ENCODE measurements around the gene SKI.

Gene SKI

GRCh38 chr1:2298685-2299084, 70.6 kb downstream of the SKI start:
- DNase-seq, result no peak

- no peak for DNase-seq
Observed at GRCh38 chr1:2299131-2299627, 71.1 kb downstream of the SKI start.

- no peak for DNase-seq
Observed at GRCh38 chr1:2300004-2300771, 72.1 kb downstream of the SKI start.

- DNase-seq, result no peak
Observed at GRCh38 chr1:2300851-2301606, 72.9 kb downstream of the SKI start.

- no peak for DNase-seq
Observed at GRCh38 chr1:2301607-2302291, 73.6 kb downstream of the SKI start.

- DNase-seq, result no peak
Observed at GRCh38 chr1:2302292-2302925, 74.3 kb downstream of the SKI start.

- no peak for DNase-seq
Observed at GRCh38 chr1:2303016-2303775, 75.1 kb downstream of the SKI start.

GRCh38 chr1:2303781-2304180, 75.7 kb downstream of the SKI start:
- no peak for DNase-seq

GRCh38 chr1:2304282-2304681, 76.2 kb downstream of the SKI start:
- DNase-seq, result no peak

GRCh38 chr1:2304921-2305681, 77.0 kb downstream of the SKI start:
- no peak for DNase-seq

- DNase-seq, result no peak
Observed at GRCh38 chr1:2306151-2306978, 78.2 kb downstream of the SKI start.

- no peak for DNase-seq
Observed at GRCh38 chr1:2307064-2307605, 79.0 kb downstream of the SKI start.

GRCh38 chr1:2307972-2308371, 79.9 kb downstream of the SKI start:
- no peak for DNase-seq

- DNase-seq, result no peak
Observed at GRCh38 chr1:2308844-2309243, 80.7 kb downstream of the SKI start.

- no peak for DNase-seq
Observed at GRCh38 chr1:2310332-2311183, 82.4 kb downstream of the SKI start.

- DNase-seq, result peak; percentile 88
Observed at GRCh38 chr1:2311184-2312032, 83.3 kb downstream of the SKI start.

GRCh38 chr1:2312160-2312514, 84.0 kb downstream of the SKI start:
- DNase-seq, result no peak

- DNase-seq, result no peak
Observed at GRCh38 chr1:2312515-2313301, 84.6 kb downstream of the SKI start.
